ENCODE results near the gene SPTA1. TPM values are rescaled to one million over a fixed set of nuclear protein-coding genes. Genes with fewer than 3 reads are reported as not detected.
"Not testable (repeated sequence)": the region's sequence is repeated elsewhere in the genome, so short reads cannot be mapped to it uniquely, and the experiment has no call there.

SPTA1 gene
- total and polyA plus RNA-seq, 2 of the 4 experiments (the other 2 are of a cell fraction): not detected

- H4K91ac ChIP-seq (ENCODE audit: insufficient read depth, low read depth, low read length); H3K18ac ChIP-seq (ENCODE audit: low read depth, low read length); H3K4me3 ChIP-seq (ENCODE audit: insufficient read depth, low read depth, low read length); H2BK20ac ChIP-seq (ENCODE audit: low read depth, low read length); H3K36me3 ChIP-seq (ENCODE audit: control insufficient read depth, insufficient read depth, low read length); POLR2A ChIA-PET (ENCODE audit: unreplicated experiment); H3K9ac ChIP-seq (ENCODE audit: low read depth, low read length); H4K5ac ChIP-seq (ENCODE audit: low read depth, low read length); H2BK5ac ChIP-seq (ENCODE audit: low read depth, low read length, poor library complexity, severe bottlenecking); H4K20me1 ChIP-seq (ENCODE audit: insufficient read depth, low read length); H3K4ac ChIP-seq (ENCODE audit: low read depth, low read length); H3K14ac ChIP-seq (replicated peaks; ENCODE audit: low read depth, low read length); CTCF ChIA-PET; dilution Hi-C loops (cut with HindIII; ENCODE audit: low sequenced_read_pairs, unreplicated experiment); H3K79me1 ChIP-seq (ENCODE audit: low read depth in 1 of 2, low read length in 2 of 2); H4K8ac ChIP-seq (ENCODE audit: low read depth in 2 of 2, low read length in 2 of 2); H3K56ac ChIP-seq (ENCODE audit: extremely low read depth, insufficient read depth, low read length); H3K9me3 ChIP-seq (ENCODE audit: control insufficient read depth, insufficient read depth, low read length); H2BK15ac ChIP-seq (ENCODE audit: low read depth, low read length); H2AFZ ChIP-seq (replicated peaks; ENCODE audit: low read length, poor library complexity); intact Hi-C loops (cut with micrococcal nuclease); H3K27me3 ChIP-seq (ENCODE audit: control insufficient read depth, insufficient read depth, low read length); ATAC-seq (ENCODE audit: low read depth); H3K9me1 ChIP-seq (ENCODE audit: insufficient read depth, low read length); H3K4me1 ChIP-seq (ENCODE audit: control insufficient read depth, insufficient read depth, low read length); BruUV-seq (replicated peaks); DNase-seq; H2BK120ac ChIP-seq (ENCODE audit: low read depth, low read length); H3K27ac ChIP-seq (ENCODE audit: insufficient read depth, low read length); H2AK5ac ChIP-seq (ENCODE audit: low read depth, low read length); H2AK9ac ChIP-seq (replicated peaks; ENCODE audit: low read depth, low read length, poor library complexity); in situ Hi-C loops (cut with MboI; ENCODE audit: low sequenced_read_pairs); H3K4me2 ChIP-seq (ENCODE audit: low read depth, low read length); H3K23ac ChIP-seq (ENCODE audit: low read depth, low read length): not testable (repeated sequence)
- no CpG with 5 or more reads among the region's 1 CpG for WGBS, 2 experiments (ENCODE audit: extremely low coverage in 2 of 2, insufficient read length in 1 of 2)
Observed at GRCh38 chr1:158688343-158688742, 1.8 kb upstream of the SPTA1 start.

Data from IMR-90 (cell line).